Measurements from ENCODE around the gene RERE.

- no peak for TF ChIP-seq CTCF (IDR thresholded peaks at IDR 0.05; ENCODE audit: poor library complexity)
- TF ChIP-seq EZH2phosphoT487 (IDR thresholded peaks at IDR 0.05; ENCODE audit: low read depth, severe bottlenecking, unreplicated experiment) = no peak
- no peak for TF ChIP-seq EZH2 (IDR thresholded peaks at IDR 0.05; ENCODE audit: borderline replicate concordance)
Measured at GRCh38 chr1:8458607-8459006, 358.8 kb downstream of the RERE start.

Data from hepatocyte (in vitro differentiated cells).